Islet precursor cell (in vitro differentiated cells): ENCODE results near the gene IRX5.

Experiments used
- DNase-seq: peaks from one replicate; pipeline ENCODE4 v3.0.0-alpha.2; 2018

Gene IRX5

DNA sequence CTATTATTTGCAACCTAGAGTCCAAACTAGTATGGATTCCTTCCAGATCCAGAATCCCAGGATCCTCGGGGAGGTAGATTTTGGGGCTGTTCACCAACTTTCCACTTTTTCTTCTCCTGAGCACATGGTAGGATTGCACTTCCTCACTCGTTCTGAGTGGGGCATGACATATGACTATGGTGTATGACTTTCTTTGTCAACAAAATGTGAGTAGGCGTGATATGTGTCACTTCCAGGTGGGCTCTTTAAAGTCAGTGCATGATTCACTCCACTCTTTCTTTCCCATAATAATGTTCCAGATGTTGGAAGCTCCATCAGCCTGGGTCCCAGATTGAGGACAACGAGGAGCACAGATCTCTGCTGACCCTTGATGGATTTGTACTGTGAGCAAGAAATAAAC is 21.5 kb downstream of the IRX5 start:
- DNase-seq: no peak

DNA sequence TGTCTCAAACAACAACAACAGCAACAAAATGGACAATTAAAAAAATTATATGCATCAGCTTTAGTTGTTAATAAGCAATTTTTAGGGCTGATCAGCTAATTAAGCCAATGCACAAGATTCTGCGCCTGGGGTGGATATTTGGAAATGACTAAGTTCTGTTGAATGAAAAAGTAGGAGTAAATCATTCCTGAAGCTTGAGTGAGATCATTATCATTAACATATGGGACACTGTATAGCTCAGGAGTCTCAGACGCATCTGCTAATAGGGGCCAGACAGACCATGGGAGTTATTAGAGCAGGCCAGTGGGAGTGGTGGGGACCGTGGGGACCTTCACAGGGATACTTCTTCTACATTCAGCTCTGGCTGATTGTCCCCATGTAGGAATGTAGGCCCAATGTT is 22.8 kb downstream of the IRX5 start:
- DNase-seq: no peak

- no peak for DNase-seq
Measured at GRCh38 chr16:54954220-54954619, 23.6 kb downstream of the IRX5 start.

DNA sequence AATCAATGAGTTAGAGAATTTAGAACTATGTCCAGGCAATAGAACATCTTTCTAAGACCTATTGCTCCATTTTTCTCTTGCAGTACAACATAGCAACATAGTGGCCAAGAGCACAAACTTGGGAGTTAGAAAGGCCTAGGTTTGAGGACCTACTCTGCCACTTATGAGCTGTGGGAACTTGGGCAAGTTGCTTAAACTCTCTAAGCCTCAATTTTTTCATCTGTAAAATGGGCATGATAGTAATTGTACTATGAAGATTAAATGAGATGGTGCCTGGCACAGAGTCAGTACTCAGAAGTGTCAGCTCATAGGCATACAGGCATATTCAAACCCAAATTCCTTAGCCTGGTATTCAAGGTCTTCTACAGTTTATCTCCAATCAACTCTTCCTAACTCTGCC is 25.1 kb downstream of the IRX5 start:
- no peak for DNase-seq

GRCh38 chr16:54957403-54958166 is 26.9 kb downstream of the IRX5 start:
- DNase-seq: no peak

- DNase-seq: no peak
Measured at GRCh38 chr16:54962045-54962444, 31.4 kb downstream of the IRX5 start.

- DNase-seq: no peak
Measured at GRCh38 chr16:54964239-54964638, 33.6 kb downstream of the IRX5 start.

DNA sequence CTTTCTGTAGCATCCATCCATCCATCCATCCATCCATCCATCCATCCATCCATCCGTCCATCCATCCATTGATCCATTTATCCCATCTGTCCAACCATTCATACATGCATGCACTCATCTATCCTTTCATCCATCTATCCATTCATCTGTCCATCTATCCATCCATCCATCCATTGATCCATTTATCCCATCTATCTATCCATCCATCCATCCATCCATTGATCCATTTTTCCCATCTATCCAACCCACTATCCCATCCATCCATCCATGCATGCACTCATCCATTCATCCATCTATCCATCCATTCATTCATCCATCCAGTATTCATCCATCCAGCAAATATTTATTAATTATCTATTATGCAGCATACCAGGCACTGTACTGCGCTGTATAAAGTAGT is 34.8 kb downstream of the IRX5 start:
- no peak for DNase-seq

GRCh38 chr16:54968011-54968410 is 37.3 kb downstream of the IRX5 start:
- DNase-seq: no peak

- DNase-seq: no peak
Measured at GRCh38 chr16:54968784-54969183, 38.1 kb downstream of the IRX5 start.

GRCh38 chr16:54970016-54970415 is 39.4 kb downstream of the IRX5 start:
- DNase-seq: no peak

GRCh38 chr16:54974367-54974766 is 43.7 kb downstream of the IRX5 start:
- DNase-seq: no peak

DNA sequence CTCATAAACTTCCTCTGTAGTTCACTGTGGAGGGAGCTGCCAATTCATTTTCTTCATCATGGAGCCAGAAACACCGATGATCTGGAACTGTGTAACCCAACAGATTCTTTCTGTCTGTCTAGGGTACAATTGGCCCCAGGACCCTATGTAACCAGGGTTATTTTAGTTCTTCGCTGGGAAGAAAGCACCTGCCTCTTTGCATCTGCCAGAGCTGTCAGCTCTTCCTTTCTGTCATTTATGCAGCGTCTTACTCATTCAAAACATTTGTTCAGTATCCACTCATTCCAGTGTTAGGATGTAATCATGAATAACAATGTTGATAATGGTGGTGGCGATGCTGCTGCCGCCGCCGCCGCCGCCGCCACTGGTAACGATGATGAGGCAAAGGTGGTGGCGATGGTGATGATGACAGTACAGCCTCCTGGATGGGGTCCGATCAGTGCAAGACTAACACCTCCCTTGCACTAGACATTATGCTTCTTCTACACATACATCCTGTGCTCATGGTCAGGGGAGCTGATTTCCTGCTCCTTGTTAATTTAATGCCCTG is 46.1 kb downstream of the IRX5 start:
- no peak for DNase-seq

DNA sequence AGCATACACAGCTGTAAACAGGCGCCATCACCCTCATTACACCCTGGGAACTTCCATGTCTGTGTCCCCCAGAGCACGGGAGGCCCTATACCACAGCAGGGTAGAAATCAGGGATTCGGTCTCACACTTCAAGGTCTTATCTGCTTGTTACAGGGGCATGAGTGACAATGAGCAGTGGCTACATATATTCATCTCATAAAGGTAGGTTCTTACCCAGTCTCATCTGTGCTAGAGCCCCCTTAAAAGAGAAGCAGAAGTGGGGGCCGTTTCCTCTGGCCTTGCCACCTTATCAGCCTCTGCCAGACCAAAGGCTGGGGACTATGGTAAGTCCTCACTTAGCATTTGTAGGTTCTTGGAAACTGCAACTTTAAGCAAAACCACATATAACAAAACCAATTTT is 46.5 kb downstream of the IRX5 start:
- DNase-seq: no peak

DNA sequence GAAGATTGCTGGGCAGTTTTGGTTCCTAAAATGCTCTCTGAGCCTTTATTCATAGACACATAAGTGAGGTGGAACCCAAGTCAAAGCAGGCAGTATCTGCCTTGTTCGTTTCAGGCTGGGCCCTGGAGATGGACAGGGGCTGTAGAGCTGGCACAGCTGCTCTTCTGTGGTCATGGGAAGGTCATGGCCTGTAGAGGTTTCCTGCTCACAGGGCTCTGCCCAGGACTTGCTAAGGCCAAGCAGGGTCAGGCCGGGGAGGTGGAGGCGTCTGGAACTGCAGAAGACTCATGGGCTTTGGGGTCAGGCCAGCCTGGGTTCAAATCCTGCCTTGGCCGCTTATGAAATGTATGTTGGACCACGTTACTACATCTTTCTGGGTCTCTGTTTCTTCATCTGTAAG is 50.2 kb downstream of the IRX5 start:
- no peak for DNase-seq
